HG03097 (cell line): ENCODE data around the gene TMEM198.

Experiments used
- ATAC-seq: cut with Tn5 transposase; IDR thresholded peaks from one replicate; pipeline ENCODE4 v1.9.1; 2021; ENCODE audit not compliant: unreplicated experiment, low FRiP score

The TMEM198 gene

DNA sequence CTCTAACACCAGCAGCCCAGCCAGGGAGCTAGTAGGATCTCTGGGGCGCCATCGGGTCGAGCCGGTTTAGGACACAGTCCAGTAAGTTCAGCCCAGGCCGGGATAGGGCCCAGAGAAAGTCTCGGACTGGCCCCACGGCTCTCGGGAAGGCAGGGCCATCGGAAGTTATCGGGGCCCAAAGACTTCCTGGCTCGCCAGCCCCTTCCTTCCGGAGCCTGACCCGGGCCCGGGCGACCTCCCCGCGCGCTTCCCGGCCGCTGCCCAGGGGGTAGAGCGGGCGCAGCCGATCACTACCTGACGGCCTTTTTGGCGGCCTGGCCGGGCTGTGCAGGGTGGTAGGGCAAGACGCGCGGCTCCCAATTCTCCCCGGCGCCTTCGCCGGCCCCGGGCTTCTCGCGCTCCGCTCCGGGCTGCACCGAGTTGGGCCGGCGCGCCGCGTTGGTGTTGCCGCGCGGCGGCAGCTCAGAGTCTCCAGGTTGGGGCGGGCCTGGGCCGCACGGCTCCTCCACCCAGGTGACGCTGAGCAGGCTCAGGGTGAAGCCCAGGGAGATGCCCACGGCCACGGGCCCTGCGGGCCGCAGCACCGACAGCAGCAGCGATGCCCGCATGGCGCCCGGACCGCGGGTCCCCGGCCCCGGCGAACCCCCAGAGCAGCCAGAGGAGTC is 765 bp upstream of the TMEM198 start:
- ATAC-seq: peak; percentile 27

DNA sequence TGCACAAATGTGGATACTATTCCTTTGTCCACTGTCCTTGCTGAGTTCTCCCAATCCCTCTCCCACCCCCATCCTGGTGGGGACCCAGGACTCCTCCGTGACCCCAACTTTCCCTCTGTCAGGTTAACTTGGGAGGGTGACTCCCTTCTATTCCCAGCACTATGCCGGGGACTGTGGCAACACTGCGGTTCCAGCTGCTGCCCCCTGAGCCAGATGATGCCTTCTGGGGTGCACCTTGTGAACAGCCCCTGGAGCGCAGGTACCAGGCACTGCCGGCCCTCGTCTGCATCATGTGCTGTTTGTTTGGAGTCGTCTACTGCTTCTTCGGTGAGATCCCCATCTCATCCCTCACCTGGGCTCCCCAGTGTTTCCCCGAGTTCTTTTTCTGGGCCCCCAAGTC is 739 bp downstream of the TMEM198 start:
- ATAC-seq: no peak

DNA sequence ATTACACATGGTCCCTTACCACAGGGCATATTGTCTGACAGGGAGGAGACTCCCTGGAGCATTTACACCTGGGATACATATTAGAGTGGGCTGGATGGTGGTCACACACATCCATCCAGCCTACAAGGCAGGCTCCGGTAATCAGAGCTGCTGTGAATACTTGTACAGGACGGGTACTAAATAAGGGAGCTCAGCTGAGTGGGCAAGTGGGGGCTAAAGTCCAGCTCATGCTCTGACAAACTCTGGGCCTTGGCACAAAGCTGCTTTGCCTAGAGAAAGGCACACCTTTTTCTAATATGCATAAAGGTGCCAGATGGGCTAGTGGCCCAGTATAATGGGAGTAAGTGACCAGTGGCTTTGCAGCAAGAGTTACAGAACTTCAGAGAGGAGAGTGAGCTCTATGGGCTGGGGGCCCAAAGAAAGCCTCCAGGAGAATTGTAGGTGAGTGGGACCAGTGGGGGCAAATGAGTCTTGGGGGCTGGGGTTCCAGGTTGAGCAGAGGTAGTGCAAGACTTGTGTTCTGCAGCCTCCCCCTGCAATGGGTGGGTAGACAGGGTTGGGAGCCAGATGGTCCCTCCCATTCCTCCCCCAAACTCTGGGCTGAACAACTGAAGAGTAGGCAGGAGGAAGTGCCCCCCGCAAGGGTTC is 1.6 kb downstream of the TMEM198 start:
- ATAC-seq: no peak

GRCh38 chr2:219545943-219546352 is 2.1 kb downstream of the TMEM198 start:
- no peak for ATAC-seq

GRCh38 chr2:219547621-219548020 is 3.8 kb downstream of the TMEM198 start:
- ATAC-seq: no peak

DNA sequence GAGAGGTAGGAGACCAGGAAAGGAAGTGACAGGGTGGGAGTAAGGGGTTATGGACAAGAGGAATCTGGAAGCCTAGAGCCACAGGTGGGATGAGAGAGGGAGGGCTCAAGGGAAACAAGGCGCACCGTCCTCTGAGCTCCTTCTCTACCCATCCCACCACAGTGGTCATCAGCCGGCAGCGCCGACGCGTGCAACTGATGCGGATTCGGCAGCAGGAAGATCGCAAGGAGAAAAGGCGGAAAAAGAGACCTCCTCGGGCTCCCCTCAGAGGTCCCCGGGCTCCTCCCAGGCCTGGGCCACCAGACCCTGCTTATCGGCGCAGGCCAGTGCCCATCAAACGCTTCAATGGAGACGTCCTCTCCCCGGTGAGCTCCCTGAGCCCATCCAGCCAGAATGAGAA is 5.2 kb downstream of the TMEM198 start:
- no peak for ATAC-seq

DNA sequence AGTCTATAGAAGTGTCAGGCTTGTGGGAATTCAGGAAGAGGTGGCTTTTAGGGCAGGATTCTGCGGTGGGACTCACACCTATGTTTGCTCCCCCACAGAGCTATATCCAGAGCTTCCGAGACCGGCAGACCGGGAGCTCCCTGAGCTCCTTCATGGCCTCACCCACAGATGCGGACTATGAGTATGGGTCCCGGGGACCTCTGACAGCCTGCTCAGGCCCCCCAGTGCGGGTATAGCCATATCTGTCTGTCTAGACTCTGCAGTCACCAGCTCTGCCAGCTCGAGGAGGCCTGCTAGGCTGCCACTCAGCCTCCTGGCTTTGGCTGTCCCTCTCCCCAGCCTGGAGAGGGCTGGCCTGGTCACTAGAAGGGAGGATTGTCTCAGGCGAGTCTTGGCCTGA is 5.8 kb downstream of the TMEM198 start:
- no peak for ATAC-seq

DNA sequence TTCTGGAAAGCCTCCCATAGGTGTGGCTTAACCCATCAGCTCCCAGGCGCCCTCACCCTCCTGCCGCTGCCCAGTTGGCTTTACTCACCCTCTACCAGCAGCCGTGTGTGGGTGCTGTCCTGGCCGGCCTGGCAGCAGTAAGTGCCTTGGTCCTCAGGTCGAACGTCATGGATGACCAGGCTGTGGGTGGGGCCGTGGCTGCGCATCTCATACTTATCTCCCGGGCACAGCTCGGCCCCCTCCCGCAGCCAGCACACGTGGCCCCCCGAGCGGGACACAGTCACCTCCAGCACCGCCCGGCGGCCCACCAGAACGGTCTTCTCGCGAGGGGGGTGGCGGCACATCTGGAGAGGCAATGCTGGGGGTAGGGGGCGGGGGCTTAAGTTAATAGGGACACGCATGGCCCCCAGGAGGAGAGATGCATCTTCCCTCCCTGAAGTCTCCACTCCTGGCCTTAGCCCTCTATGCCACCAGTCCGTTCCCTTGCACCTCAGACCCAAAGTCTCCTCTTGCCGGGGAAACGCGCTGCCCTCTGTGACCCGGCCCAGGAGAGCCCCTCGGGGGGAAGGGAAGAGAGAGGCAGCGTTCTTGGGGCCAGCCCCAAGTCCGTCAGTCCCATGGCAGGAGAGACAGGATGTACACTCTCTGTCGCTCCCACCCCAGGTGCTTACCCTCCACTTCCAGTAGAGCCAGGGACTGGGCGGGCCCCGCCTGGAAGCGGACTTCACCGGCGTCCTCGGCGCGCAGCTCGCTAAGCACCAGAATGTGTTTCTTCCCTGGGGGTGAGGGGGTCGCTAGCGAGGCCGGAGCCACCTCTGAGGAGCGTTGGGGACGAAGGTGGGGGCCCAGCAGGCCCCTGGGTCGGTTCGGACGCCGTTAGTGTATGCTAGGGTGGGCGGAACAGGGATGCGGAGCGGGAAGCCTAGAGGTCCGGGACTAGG is 7.9 kb downstream of the TMEM198 start:
- peak; percentile 19 for ATAC-seq

GRCh38 chr2:219552382-219553167 is 8.7 kb downstream of the TMEM198 start:
- ATAC-seq: peak; percentile 81

DNA sequence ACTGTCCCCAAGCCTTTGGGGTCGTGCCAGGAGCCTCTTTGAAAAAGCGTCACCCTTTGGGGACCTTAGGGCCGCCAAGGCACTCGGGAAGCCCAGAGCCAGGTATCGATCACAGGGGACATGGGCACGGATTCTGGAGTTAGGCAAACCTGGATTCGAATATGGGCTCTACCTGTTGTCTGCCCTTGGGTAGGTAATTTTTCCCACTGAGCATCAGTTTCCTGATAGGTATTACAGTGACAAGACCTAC is 9.3 kb downstream of the TMEM198 start:
- ATAC-seq: no peak

- no peak for ATAC-seq
Observed at GRCh38 chr2:219553463-219553963, 9.7 kb downstream of the TMEM198 start.

GRCh38 chr2:219554350-219554749 is 10.5 kb downstream of the TMEM198 start:
- no peak for ATAC-seq

GRCh38 chr2:219555956-219556355 is 12.1 kb downstream of the TMEM198 start:
- no peak for ATAC-seq

DNA sequence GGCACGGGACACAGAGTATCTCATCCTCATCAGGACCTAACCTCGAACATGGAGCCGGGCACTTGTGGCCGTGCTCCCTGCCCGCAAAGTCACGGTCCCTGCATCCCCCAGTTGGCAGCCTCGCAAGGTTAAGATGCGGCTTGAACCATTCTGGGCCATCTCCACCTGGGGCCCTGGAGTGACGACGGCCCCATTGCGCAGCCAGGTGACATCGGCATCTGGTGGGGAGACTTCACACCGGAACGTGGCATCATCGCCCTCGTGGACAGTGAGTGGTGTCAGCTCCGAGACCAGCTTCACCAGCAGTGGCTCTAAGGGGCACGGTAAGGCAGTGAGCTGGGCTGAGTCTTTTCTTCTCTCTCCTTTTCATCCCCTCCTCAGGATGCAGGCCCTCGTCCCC is 12.6 kb downstream of the TMEM198 start:
- no peak for ATAC-seq

GRCh38 chr2:219557320-219557719 is 13.5 kb downstream of the TMEM198 start:
- no peak for ATAC-seq

DNA sequence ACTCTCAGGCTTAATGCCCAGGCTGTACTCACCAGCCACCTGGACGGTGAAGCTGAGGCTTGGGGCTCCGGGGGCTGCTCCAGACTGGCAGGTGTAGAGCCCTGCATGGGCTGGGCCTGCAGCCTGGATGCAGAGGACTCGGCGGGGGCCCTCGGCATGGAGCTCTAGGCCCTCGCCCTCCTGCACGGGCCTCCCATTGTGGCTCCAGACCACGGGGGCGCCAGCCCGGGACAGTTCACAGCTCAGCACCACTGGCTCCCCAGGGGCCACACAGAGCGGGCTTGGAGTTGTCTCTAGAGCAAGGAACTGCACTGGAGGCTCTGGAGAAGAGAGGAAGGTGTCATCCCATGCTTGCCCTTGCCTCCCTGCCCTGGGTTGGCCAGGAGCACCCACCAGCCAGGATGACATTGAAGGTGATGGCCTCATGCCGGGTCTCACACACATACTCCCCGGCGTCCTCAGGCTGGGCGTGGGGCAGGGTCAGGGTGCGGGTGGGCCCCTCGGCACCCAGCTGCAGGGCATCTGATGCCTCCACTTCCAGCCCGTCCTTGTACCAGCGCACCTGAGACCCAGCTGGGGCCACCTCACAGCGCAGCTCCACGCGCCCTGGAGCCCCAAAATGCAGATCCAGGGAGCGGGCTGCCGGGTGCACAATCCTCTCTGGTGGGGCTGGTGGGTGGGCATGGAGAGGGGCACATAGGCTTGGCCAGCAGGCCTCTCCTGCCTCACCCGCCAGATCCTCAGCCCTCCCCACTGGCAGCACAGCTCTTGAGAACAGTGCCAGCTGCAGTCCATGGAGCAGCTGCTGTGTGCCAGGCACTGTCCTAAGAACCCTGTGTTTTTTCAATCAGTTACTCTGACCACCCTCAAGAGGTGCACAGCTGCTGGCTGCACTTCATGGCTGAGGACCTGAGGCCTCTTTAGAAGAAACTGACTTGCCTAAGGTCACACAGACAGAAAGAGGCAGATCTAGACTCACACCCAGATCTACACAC is 14.3 kb downstream of the TMEM198 start:
- no peak for ATAC-seq

DNA sequence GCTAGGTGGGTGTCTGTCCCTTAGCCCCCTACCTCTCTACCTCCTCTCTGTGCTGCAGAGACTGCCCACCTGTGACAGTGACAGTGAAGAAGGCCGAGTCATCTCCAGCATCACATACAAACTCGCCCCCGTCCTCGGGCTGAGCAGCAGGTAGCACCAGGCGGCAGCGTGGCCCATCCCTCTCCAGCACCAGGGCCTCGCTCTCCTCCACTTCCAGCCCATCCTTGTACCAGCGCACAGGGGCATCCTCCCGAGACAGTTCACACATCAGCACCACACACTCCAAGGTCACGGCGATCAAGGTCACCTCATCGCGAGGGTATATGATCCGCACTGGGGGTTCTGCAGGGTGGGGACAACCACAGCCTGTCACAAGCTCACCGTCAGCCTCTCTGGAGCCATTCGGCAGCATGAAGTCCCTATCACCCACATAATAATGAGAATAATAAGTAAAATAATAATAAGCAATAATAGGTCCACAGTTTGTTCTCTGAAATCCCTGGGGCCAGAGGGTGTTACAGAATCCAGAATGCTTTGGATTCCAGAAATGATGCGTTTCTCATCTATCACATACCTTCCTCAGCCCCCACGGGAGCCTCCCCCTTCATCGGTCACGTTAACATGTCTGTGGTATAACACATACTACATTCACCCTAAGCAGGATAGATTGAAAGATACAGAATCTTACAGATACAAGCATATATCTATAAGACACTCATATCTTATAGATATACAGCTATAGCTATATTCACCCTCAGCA is 15.5 kb downstream of the TMEM198 start:
- ATAC-seq: no peak

DNA sequence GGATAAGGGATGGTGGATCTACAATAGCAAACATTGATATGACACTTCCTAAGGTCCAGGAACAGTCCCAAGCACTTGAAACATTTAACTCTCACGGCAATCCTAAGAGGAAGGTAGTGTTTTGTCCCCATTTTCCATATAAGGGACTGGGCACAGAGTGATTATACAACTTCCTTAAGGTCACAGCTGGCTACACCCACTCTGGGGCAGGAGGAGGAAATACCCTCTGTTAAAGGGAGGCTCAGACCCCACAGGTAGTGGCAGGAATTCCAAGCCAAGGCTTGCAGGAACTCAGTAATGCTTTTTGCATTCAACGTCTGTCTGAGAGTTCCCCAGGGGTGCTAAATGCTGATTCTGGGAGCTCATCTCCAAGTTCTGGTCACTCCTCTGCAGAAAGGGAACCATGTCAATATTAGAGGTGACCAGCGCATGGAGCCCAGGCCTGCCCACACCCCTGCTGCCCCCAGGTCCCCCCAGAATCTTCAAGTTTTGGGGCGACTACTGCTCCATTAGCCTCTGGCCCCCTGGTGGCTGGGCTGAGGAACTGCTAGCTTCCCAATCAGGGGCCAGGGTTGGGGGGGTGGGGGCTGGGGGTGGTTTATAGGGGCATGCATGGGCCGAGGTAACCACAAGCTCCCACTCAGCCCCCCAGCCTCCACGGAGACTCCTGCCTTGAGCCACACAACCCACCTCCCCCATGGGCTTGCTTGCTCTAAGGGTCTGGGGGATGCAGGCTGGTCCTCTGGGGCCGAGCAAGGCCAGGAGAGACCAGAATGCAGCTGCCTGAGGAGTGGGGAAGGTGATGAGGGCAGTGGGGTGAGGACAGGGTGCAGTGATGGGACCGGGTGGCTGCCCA is 16.4 kb downstream of the TMEM198 start:
- no peak for ATAC-seq
